Activated CD8-positive, alpha-beta T cell treated with anti-CD3 and anti-CD28 coated beads for 36 hours (primary cell): ENCODE results near the gene MEGF11. TPM values are rescaled to one million over a fixed set of nuclear protein-coding genes. Genes with fewer than 3 reads are reported as not detected.

Experiments used
- ATAC-seq: fragments of 200-7000 bp; cut with Tn5 transposase; one replicate; pipeline ENCODE4 v1.10.0; 2021; ENCODE audit warnings: mild to moderate bottlenecking, moderate library complexity
- CTCF ChIA-PET: fragments of 350-600 bp; sonication (Branson Sonifier 250); formaldehyde crosslinking; loops from one replicate; lab custom pipeline; 2021; ENCODE audit warnings: antibody characterized with exemption; lab: Charles Lee
- POLR2A ChIA-PET: fragments of 350-600 bp; sonication (Branson Sonifier 250); formaldehyde crosslinking; loops from one replicate; lab custom pipeline; 2021; ENCODE audit warnings: antibody characterized with exemption; lab: Charles Lee
- DNase-seq: peaks from one replicate; pipeline ENCODE4 v3.0.0-alpha.2; 2020
- H3K27ac Mint-ChIP-seq: one replicate; pipeline ENCODE4 v1.8.0; 2021; ENCODE audit warnings: mild to moderate bottlenecking, mixed read lengths
- H3K27me3 Mint-ChIP-seq: one replicate; pipeline ENCODE4 v1.8.0; 2021; ENCODE audit warnings: mixed read lengths
- H3K36me3 Mint-ChIP-seq: one replicate; pipeline ENCODE4 v1.8.0; 2021; ENCODE audit warnings: low read depth, mixed read lengths
- H3K4me1 Mint-ChIP-seq: one replicate; pipeline ENCODE4 v1.8.0; 2021; ENCODE audit warnings: low read depth, mixed read lengths
- H3K4me3 Mint-ChIP-seq: one replicate; pipeline ENCODE4 v1.8.0; 2021; ENCODE audit warnings: mild to moderate bottlenecking, moderate library complexity, mixed read lengths
- H3K9me3 Mint-ChIP-seq: one replicate; pipeline ENCODE4 v1.8.0; 2021; ENCODE audit warnings: mixed read lengths
- CTCF ChIP-seq: fragments of 200-600 bp; IDR thresholded peaks from one replicate; pipeline ENCODE4 v1.8.0; 2022; ENCODE audit warnings: antibody characterized with exemption, mild to moderate bottlenecking
- intact Hi-C: fragments of 100-400 bp; cut with micrococcal nuclease; formaldehyde crosslinking; loops from one replicate; pipeline ENCODE4 v1.10.0; 2022
- total RNA-seq, 2 experiments: library from RNA; stranded (reverse); gene quantifications; one replicate each; pipeline ENCODE4 v1.2.3, GENCODE V29; 2021

MEGF11 gene
- total RNA-seq, 2 experiments from 2014 or later: not detected

GRCh38 chr15:65867244-65867643 lies 386.3 kb downstream of the MEGF11 start:
- peaks cover 7% of the 10 kb centered on the region for H3K36me3 Mint-ChIP-seq
- ChIA-PET POLR2A (no interaction called here), CTCF (interaction anchor here (1.5 to 3.6 kb wide), 2 partner anchors 10 to 15 kb away, joined by 3 to 20 read pairs; no protein-coding TSS in a partner anchor)
- TF ChIP-seq CTCF: no peak
- DNase-seq (no peak), ATAC-seq (no peak)
- H3K4me1 Mint-ChIP-seq: peaks cover 25% of the 10 kb centered on the region
- intact Hi-C loops: no loop called here
- no peak overlapping the region for H3K27ac Mint-ChIP-seq
- H3K4me3 Mint-ChIP-seq: no peak overlapping the region
- H3K27me3 Mint-ChIP-seq: peaks cover 4% of the 10 kb centered on the region
- no peaks in the 10 kb centered on the region for H3K9me3 Mint-ChIP-seq

GRCh38 chr15:65863106-65863505 lies 390.4 kb downstream of the MEGF11 start:
- ChIA-PET POLR2A (interaction anchor here (0.6 to 0.7 kb wide), 2 partner anchors 36 to 70 kb away, joined by 3 to 4 read pairs; no protein-coding TSS in a partner anchor), CTCF (interaction anchor here (0.5 to 1.9 kb wide), 31 partner anchors 12 to 387 kb away, joined by 3 to 8 read pairs (median 3); no protein-coding TSS in a partner anchor)
- intact Hi-C loops: no loop called here
- Mint-ChIP-seq H3K27ac (no peak overlapping the region), H3K36me3 (no peaks in the 10 kb centered on the region), H3K9me3 (no peaks in the 10 kb centered on the region), H3K4me1 (peaks cover 9% of the 10 kb centered on the region), H3K27me3 (no peaks in the 10 kb centered on the region), H3K4me3 (no peak overlapping the region)
- ATAC-seq: no peak
- TF ChIP-seq CTCF: no peak
- no peak for DNase-seq

- POLR2A ChIA-PET: interaction anchor here (0.6 to 0.7 kb wide), 2 partner anchors 35 to 70 kb away, joined by 3 to 4 read pairs; no protein-coding TSS in a partner anchor
- peaks cover 13% of the 10 kb centered on the region for H3K4me1 Mint-ChIP-seq
- CTCF ChIA-PET: interaction anchor here (0.5 to 1.9 kb wide), 32 partner anchors 12 to 387 kb away, joined by 3 to 8 read pairs (median 3); no protein-coding TSS in a partner anchor
- no peaks in the 10 kb centered on the region for H3K9me3 Mint-ChIP-seq
- ATAC-seq: peak; percentile 99
- no peaks in the 10 kb centered on the region for H3K36me3 Mint-ChIP-seq
- no peak overlapping the region for H3K27ac Mint-ChIP-seq
- H3K4me3 Mint-ChIP-seq: no peak overlapping the region
- intact Hi-C loops: no loop called here
- no peaks in the 10 kb centered on the region for H3K27me3 Mint-ChIP-seq
- DNase-seq: peak; percentile 91
- TF ChIP-seq CTCF: peak; percentile 76
These were observed 390.9 kb downstream of the MEGF11 start for GRCh38 chr15:65862682-65863081.

GRCh38 chr15:65857718-65858402 lies 395.7 kb downstream of the MEGF11 start:
- Mint-ChIP-seq H3K27me3 (no peaks in the 10 kb centered on the region), H3K4me1 (peaks cover 16% of the 10 kb centered on the region), H3K27ac (peak overlapping the region; percentile 6), H3K9me3 (no peaks in the 10 kb centered on the region), H3K36me3 (no peaks in the 10 kb centered on the region), H3K4me3 (no peak overlapping the region)
- no peak for ATAC-seq
- no peak for TF ChIP-seq CTCF
- intact Hi-C loops: loop anchor here (5.0 kb wide), 1 partner anchor 221 kb away; no protein-coding TSS in a partner anchor
- POLR2A ChIA-PET: interaction anchor here (0.6 to 1.5 kb wide), 2 partner anchors 11 to 67 kb away, joined by 3 to 5 read pairs; partner anchors contain the start of gene RAB11A
- CTCF ChIA-PET: interaction anchor here (0.6 to 3.1 kb wide), 21 partner anchors 9 to 262 kb away, joined by 3 to 20 read pairs (median 4); partner anchors contain the start of genes RAB11A and SLC24A1
- no peak for DNase-seq
